B cell (primary cell): Measurements from ENCODE around the gene DOK7. TPM values are rescaled to one million over a fixed set of nuclear protein-coding genes. Genes with fewer than 3 reads are reported as not detected.

Experiments used
- ATAC-seq: fragments of 200-7000 bp; cut with Tn5 transposase; one replicate; pipeline ENCODE4 v1.10.0; 2021; ENCODE audit warnings: low read depth, mild to moderate bottlenecking, moderate number of reproducible peaks, moderate library complexity
- CTCF ChIA-PET: fragments of 350-600 bp; sonication (Branson Sonifier 250); formaldehyde crosslinking; loops from one replicate; lab custom pipeline; 2021; ENCODE audit warnings: antibody characterized with exemption, inconsistent platforms; lab: Charles Lee
- POLR2A ChIA-PET: fragments of 350-600 bp; sonication (Branson Sonifier 250); formaldehyde crosslinking; loops from one replicate; lab custom pipeline; 2021; ENCODE audit warnings: antibody characterized with exemption; lab: Charles Lee
- DNase-seq: peaks from one replicate; pipeline ENCODE4 v3.0.0; 2013
- H2AFZ ChIP-seq: 2 replicates; pipeline ENCODE4 v1.6.1; 2012; ENCODE audit warnings: mild to moderate bottlenecking, low read depth, low read length; ENCODE audit not compliant: insufficient read depth, poor library complexity, severe bottlenecking
- H3K27ac ChIP-seq, 2 donors: 1 replicate in 1 of 2; 2 replicates in 1 of 2; pipeline ENCODE4 v1.5.1; 2012 to 2013; ENCODE audit warnings: low read length in 2 of 2, mild to moderate bottlenecking in 2 of 2, moderate library complexity in 1 of 2
- H3K27me3 ChIP-seq, 4 experiments: fragments of 200-600 bp in 1 of 4; sonication (generic) in 1 of 4; replicated peaks in 1 of 4; 1 replicate in 2 of 4; 2 replicates in 2 of 4; pipeline versions ENCODE4 v1.6.1 to v1.7.0; 2013 to 2016; ENCODE audit warnings: low read length in 3 of 4, mild to moderate bottlenecking in 2 of 4, mixed read lengths in 1 of 4, moderate library complexity in 1 of 4; ENCODE audit not compliant: insufficient read depth in 4 of 4, control insufficient read depth in 3 of 4; ENCODE audit errors: control extremely low read depth in 1 of 4
- H3K36me3 ChIP-seq, 2 experiments: replicated peaks in 1 of 2; 1 replicate in 1 of 2; 2 replicates in 1 of 2; pipeline versions ENCODE4 v1.6.1 to v1.7.1; 2013; ENCODE audit warnings: low read length in 1 of 2; ENCODE audit not compliant: insufficient read depth in 2 of 2, control insufficient read depth in 1 of 2; ENCODE audit errors: control extremely low read depth in 1 of 2, extremely low read depth in 1 of 2
- H3K4me1 ChIP-seq, 2 donors: fragments of 200-600 bp in 1 of 2; sonication (generic) in 1 of 2; 1 replicate in 1 of 2; 2 replicates in 1 of 2; pipeline versions ENCODE4 v1.5.1 to v1.6.1; 2013 to 2017; ENCODE audit warnings: low read length in 2 of 2; ENCODE audit not compliant: control insufficient read depth in 2 of 2, insufficient read depth in 2 of 2
- H3K4me2 ChIP-seq: replicated peaks from 2 replicates; pipeline ENCODE3; 2012; ENCODE audit warnings: mild to moderate bottlenecking, low read depth, low read length; ENCODE audit not compliant: poor library complexity, severe bottlenecking
- H3K4me3 ChIP-seq, 5 experiments: fragments of 200-600 bp in 1 of 5; sonication (generic) in 1 of 5; 1 replicate in 3 of 5; 2 replicates in 2 of 5; pipeline versions ENCODE4 v1.5.1 to v1.7.0; 2011 to 2016; ENCODE audit warnings: low read length in 4 of 5, mild to moderate bottlenecking in 4 of 5, low read depth in 2 of 5, control low read depth in 1 of 5, moderate library complexity in 1 of 5; ENCODE audit not compliant: insufficient read depth in 1 of 5; ENCODE audit errors: control extremely low read depth in 1 of 5, extremely low read depth in 1 of 5
- H3K79me2 ChIP-seq: fragments of 200-600 bp; sonication (generic); one replicate; pipeline ENCODE4 v1.6.0; 2016; ENCODE audit warnings: low read length; ENCODE audit not compliant: control insufficient read depth, insufficient read depth
- H3K9ac ChIP-seq: fragments of 200-600 bp; sonication (generic); 2 replicates; pipeline ENCODE4 v1.6.1; 2017; ENCODE audit warnings: mild to moderate bottlenecking, low read length, moderate library complexity
- H3K9me3 ChIP-seq, 3 donors: one replicate each; pipeline versions ENCODE4 v1.6.1 to v1.7.1; 2013; ENCODE audit warnings: low read length in 2 of 3; ENCODE audit not compliant: control insufficient read depth in 2 of 3, insufficient read depth in 1 of 3; ENCODE audit errors: control extremely low read depth in 1 of 3
- H4K20me1 ChIP-seq: 2 replicates; pipeline ENCODE4 v1.6.0; 2012; ENCODE audit warnings: mild to moderate bottlenecking, low read length; ENCODE audit not compliant: insufficient read depth, control insufficient read depth, poor library complexity, severe bottlenecking
- H3K27ac Mint-ChIP-seq: one replicate; pipeline ENCODE4 v1.8.0; 2021; ENCODE audit warnings: mixed read lengths
- H3K27me3 Mint-ChIP-seq: one replicate; pipeline ENCODE4 v1.8.0; 2021; ENCODE audit warnings: mixed read lengths
- H3K4me1 Mint-ChIP-seq: one replicate; pipeline ENCODE4 v1.8.0; 2021; ENCODE audit warnings: mixed read lengths
- H3K4me3 Mint-ChIP-seq: one replicate; pipeline ENCODE4 v1.8.0; 2021; ENCODE audit warnings: mixed read lengths
- H3K9me3 Mint-ChIP-seq: one replicate; pipeline ENCODE4 v1.8.0; 2022; ENCODE audit warnings: mixed read lengths; ENCODE audit not compliant: insufficient read depth
- CTCF ChIP-seq: fragments of 200-600 bp; IDR thresholded peaks from one replicate; pipeline ENCODE4 v1.8.0; 2022; ENCODE audit warnings: antibody characterized with exemption, mild to moderate bottlenecking
- EZH2 ChIP-seq: IDR thresholded peaks from 2 replicates; pipeline ENCODE4 v1.6.1; 2012; ENCODE audit warnings: borderline replicate concordance, low read depth, mild to moderate bottlenecking, moderate library complexity, low read length; ENCODE audit not compliant: insufficient read depth, poor library complexity, severe bottlenecking
- WGBS: methylation state at CpG from one replicate; pipeline ENCODE4 v1.1.5; 2013; ENCODE audit warnings: missing lambda C conversion rate; ENCODE audit not compliant: insufficient coverage; 5-methylcytosine and 5-hydroxymethylcytosine counted together
- intact Hi-C: fragments of 100-400 bp; cut with micrococcal nuclease; formaldehyde crosslinking; loops from one replicate; pipeline ENCODE4 v1.10.0; 2022
- polyA plus RNA-seq: library from polyadenylated mRNA; depleted of rRNA; stranded (reverse); fragments of >200 nt; gene quantifications from 2 replicates; pipeline ENCODE4 v1.2.3, GENCODE V29; 2012
- total RNA-seq, 2 donors: library from RNA; stranded (reverse); fragments of 120-200 nt in 1 of 2; gene quantifications; 1 replicate in 1 of 2; 2 replicates in 1 of 2; pipeline versions ENCODE4 v1.2.3 to v1.2.4, GENCODE V29; 2013 to 2022

DOK7 gene
- total and polyA plus RNA-seq, 2 donors (not counting 1 experiment from before 2014, with no cell fraction given) = 24.1 to 24.8 TPM

- POLR2A ChIA-PET = no interaction called here
- ATAC-seq = no peak
- H3K27me3 Mint-ChIP-seq = no peaks in the 10 kb centered on the region
- Histone ChIP-seq H3K4me1 (peaks cover 0 to 2% of the 10 kb centered on the region in 2 donors), H3K4me3 (no peak overlapping the region), H3K4me2 (no peak overlapping the region), H3K36me3 (no peaks in the 10 kb centered on the region), H3K9ac (no peak overlapping the region), H3K27me3 (no peaks in the 10 kb centered on the region), H3K79me2 (no peaks in the 10 kb centered on the region), H2AFZ (no peak overlapping the region), H3K27ac (no peak overlapping the region), H3K9me3 (no peaks in the 10 kb centered on the region), H4K20me1 (no peaks in the 10 kb centered on the region)
- no peak for TF ChIP-seq EZH2
- TF ChIP-seq CTCF = no peak
- CTCF ChIA-PET = no interaction called here
- H3K4me3 Mint-ChIP-seq = no peak overlapping the region
- no peaks in the 10 kb centered on the region for H3K9me3 Mint-ChIP-seq
- intact Hi-C loops = no loop called here
- H3K4me1 Mint-ChIP-seq = peaks cover 2% of the 10 kb centered on the region
- DNase-seq = no peak
- no peak overlapping the region for H3K27ac Mint-ChIP-seq
- WGBS = 94% methylated on average over 28 of the region's 28 CpGs
Observed at GRCh38 chr4:3431446-3431993, 31.6 kb upstream of the DOK7 start.

DNA sequence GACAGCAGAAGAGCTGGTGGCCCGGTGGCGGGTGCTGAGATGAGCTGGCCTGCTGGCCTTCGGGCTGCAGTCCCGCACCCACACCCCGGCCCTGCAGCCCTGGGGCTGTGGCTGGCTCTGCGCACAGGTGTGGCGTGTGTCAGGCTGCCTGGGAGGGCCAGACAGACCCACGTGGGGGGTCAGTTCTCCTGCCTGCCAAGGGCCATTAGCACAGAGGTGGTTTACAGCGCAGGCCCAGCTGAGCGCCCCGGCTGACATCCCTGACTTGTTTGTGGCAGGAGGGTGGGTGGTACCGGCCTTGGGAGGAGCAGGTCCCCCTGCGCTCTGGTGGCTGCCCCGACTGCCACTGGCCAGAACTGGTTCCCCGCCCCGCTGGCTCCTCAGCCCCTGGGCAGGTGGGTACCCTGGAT lies 30.7 kb upstream of the DOK7 start:
- no peak overlapping the region for H3K27ac Mint-ChIP-seq
- Histone ChIP-seq H3K9ac (no peak overlapping the region), H3K9me3 (no peaks in the 10 kb centered on the region), H3K27ac (no peak overlapping the region), H4K20me1 (no peaks in the 10 kb centered on the region), H3K36me3 (no peaks in the 10 kb centered on the region), H3K27me3 (no peaks in the 10 kb centered on the region), H2AFZ (no peak overlapping the region), H3K4me3 (no peak overlapping the region), H3K4me2 (no peak overlapping the region), H3K4me1 (no peaks in the 10 kb centered on the region), H3K79me2 (no peaks in the 10 kb centered on the region)
- ATAC-seq (no peak), DNase-seq (no peak)
- H3K27me3 Mint-ChIP-seq = no peaks in the 10 kb centered on the region
- POLR2A ChIA-PET = no interaction called here
- CTCF ChIA-PET = no interaction called here
- no peak for TF ChIP-seq EZH2
- intact Hi-C loops = no loop called here
- 89% methylated on average over 15 of the region's 16 CpGs for WGBS
- no peaks in the 10 kb centered on the region for H3K4me1 Mint-ChIP-seq
- no peaks in the 10 kb centered on the region for H3K9me3 Mint-ChIP-seq
- no peak overlapping the region for H3K4me3 Mint-ChIP-seq
